ENCODE measurements around the gene GNMT. TPM values are rescaled to one million over a fixed set of nuclear protein-coding genes. Genes with fewer than 3 reads are reported as not detected.
"Not testable (repeated sequence)": the region's sequence is repeated elsewhere in the genome, so short reads cannot be mapped to it uniquely, and the experiment has no call there.

Gene GNMT
- total RNA-seq, 2 experiments from 2014 or later = 1.1 to 1.3 TPM

DNA sequence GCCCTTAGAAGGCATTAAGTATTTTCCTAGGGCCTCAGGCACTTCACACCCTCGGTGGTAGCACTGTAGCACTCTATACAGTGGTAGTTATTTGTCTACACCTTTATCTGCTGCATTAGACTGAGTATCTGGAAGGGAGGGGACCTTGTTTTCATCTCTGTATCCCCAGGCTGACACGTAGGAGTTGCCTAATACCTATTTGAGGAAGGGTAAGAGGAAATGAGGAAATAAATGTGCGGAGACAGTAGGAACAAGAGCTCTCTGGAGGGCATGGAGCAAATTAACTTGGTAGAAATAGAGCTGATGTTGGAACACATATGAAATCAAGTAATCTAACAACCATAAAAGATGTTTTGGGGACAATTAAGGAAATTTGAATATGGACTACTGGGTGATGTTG, 27.3 kb upstream of the GNMT start:
- H3K4me1 Mint-ChIP-seq = peaks cover 42% of the 10 kb centered on the region
- H3K9me3 Mint-ChIP-seq = no peaks in the 10 kb centered on the region
- ChIA-PET POLR2A (no interaction called here), CTCF (interaction anchor here (0.6 kb wide), 1 partner anchor 14 kb away, joined by 3 read pairs; no protein-coding TSS in a partner anchor)
- H3K27ac Mint-ChIP-seq = no peak overlapping the region
- no peak for DNase-seq
- no peak overlapping the region for H3K4me3 Mint-ChIP-seq
- H3K27me3 Mint-ChIP-seq = no peaks in the 10 kb centered on the region
- peaks cover 53% of the 10 kb centered on the region for H3K36me3 Mint-ChIP-seq (ENCODE audit: low read depth)

DNA sequence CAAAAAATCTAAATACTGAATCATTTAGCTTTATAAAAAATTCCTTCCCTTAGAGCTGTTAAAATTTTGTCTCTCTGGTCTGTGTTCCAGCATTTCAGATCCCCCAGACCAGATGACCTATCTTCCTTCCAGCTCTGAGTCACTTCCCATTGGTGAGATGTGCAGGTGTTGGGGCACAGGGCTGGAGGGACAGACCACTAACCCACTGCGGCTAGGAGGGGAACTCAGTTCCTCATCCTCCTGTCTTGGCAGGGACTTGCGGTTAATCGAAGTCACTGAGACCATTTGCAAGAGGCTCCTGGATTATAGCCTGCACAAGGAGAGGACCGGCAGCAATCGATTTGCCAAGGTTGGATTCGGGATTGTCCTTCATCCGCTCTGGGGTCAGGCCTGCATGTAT, 25.2 kb upstream of the GNMT start:
- no peak for DNase-seq
- ChIA-PET CTCF (interaction anchor here (0.9 kb wide), 2 partner anchors 10 to 33 kb away, joined by 3 to 4 read pairs; no protein-coding TSS in a partner anchor), POLR2A (no interaction called here)
- peaks cover 52% of the 10 kb centered on the region for H3K36me3 Mint-ChIP-seq (ENCODE audit: low read depth)
- no peak overlapping the region for H3K4me3 Mint-ChIP-seq
- H3K27me3 Mint-ChIP-seq = no peaks in the 10 kb centered on the region
- no peaks in the 10 kb centered on the region for H3K9me3 Mint-ChIP-seq
- H3K4me1 Mint-ChIP-seq = peaks cover 34% of the 10 kb centered on the region
- no peak overlapping the region for H3K27ac Mint-ChIP-seq

DNA sequence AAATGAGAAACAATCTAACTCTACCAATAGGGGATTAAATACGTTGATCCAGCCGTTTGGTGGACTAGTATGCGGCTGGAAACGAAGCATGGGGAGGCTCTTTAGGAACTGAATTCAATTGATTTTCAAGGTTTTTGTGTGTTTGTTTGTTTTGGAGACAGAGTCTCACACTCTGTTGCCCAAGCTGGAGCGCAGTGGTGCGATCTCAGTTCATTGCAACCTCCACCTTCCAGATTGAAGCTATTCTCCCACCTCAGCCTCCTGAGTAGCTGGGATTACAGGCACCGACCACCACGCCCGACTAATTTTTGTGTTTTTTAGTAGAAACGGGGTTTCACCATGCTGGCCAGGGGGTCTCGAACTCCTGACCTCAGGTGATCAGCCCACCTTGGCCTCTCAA, 24.2 kb upstream of the GNMT start:
- Mint-ChIP-seq H3K27me3 (no peaks in the 10 kb centered on the region), H3K4me1 (peaks cover 25% of the 10 kb centered on the region), H3K27ac (no peak overlapping the region), H3K36me3 (ENCODE audit: low read depth) (peaks cover 54% of the 10 kb centered on the region), H3K9me3 (no peaks in the 10 kb centered on the region), H3K4me3 (no peak overlapping the region)
- no peak for DNase-seq
- POLR2A ChIA-PET = no interaction called here
- CTCF ChIA-PET = no interaction called here

DNA sequence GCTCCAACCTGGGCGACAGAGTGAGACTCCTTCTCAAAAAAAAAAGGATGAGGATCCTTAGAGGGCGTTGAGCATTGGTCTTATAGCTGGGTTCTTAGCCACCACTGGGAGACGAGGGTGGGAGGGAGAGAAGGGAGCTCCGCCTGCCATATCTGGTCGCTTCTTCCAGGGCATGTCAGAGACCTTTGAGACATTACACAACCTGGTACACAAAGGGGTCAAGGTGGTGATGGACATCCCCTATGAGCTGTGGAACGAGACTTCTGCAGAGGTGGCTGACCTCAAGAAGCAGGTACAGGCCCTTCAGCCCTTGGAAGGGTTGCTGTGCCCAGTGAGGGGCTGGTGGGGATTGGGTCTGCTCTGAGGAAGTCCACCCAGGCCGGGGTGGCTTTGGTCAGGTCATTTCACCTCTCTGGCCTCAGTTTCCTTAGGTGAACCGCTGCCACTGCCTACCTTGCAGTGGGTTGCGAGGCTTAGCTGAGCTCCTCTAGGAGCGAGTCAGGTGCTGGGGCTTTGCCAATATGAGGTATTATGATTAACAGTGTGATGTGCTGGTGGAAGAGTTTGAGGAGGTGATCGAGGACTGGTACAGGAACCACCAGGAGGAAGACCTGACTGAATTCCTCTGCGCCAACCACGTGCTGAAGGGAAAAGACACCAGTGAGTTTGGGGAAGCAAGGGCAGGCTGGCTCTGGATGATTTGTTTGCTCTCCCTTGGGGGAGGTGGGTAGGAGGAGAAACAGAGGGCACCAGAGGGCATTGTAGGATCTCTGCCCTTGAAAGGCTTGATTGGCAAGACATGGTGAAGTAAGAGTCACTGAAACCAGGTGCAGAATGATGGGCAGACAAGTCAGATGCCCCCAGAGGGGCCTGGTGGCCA, 22.8 kb upstream of the GNMT start:
- H3K4me3 Mint-ChIP-seq = no peak overlapping the region
- H3K27ac Mint-ChIP-seq = no peak overlapping the region
- no peaks in the 10 kb centered on the region for H3K27me3 Mint-ChIP-seq
- DNase-seq = no peak
- peaks cover 43% of the 10 kb centered on the region for H3K36me3 Mint-ChIP-seq (ENCODE audit: low read depth)
- ChIA-PET CTCF (interaction anchor here (0.6 to 0.7 kb wide), 3 partner anchors 59 to 371 kb away, joined by 3 to 4 read pairs (median 3); partner anchors contain the start of gene CRIP3), POLR2A (interaction anchor here (0.6 kb wide), 1 partner anchor 144 kb away, joined by 3 read pairs; no protein-coding TSS in a partner anchor)
- H3K4me1 Mint-ChIP-seq = peaks cover 13% of the 10 kb centered on the region
- no peaks in the 10 kb centered on the region for H3K9me3 Mint-ChIP-seq

DNA sequence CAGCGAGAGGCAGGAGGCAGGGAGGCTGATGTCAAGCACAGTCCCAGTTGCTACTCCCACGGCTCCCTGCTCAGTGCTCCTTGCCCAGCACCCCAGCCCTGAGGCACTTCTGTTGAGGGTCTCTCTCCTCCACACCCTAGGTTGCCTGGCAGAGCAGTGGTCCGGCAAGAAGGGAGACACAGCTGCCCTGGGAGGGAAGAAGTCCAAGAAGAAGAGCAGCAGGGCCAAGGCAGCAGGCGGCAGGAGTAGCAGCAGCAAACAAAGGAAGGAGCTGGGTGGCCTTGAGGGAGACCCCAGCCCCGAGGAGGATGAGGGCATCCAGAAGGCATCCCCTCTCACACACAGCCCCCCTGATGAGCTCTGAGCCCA, 22.1 kb upstream of the GNMT start:
- Mint-ChIP-seq H3K27me3 (no peaks in the 10 kb centered on the region), H3K9me3 (no peaks in the 10 kb centered on the region), H3K4me3 (no peak overlapping the region), H3K27ac (no peak overlapping the region), H3K4me1 (peaks cover 7% of the 10 kb centered on the region), H3K36me3 (ENCODE audit: low read depth) (peaks cover 41% of the 10 kb centered on the region)
- DNase-seq = no peak
- ChIA-PET CTCF (interaction anchor here (0.7 kb wide), 1 partner anchor 8 kb away, joined by 3 read pairs; no protein-coding TSS in a partner anchor), POLR2A (no interaction called here)

DNA sequence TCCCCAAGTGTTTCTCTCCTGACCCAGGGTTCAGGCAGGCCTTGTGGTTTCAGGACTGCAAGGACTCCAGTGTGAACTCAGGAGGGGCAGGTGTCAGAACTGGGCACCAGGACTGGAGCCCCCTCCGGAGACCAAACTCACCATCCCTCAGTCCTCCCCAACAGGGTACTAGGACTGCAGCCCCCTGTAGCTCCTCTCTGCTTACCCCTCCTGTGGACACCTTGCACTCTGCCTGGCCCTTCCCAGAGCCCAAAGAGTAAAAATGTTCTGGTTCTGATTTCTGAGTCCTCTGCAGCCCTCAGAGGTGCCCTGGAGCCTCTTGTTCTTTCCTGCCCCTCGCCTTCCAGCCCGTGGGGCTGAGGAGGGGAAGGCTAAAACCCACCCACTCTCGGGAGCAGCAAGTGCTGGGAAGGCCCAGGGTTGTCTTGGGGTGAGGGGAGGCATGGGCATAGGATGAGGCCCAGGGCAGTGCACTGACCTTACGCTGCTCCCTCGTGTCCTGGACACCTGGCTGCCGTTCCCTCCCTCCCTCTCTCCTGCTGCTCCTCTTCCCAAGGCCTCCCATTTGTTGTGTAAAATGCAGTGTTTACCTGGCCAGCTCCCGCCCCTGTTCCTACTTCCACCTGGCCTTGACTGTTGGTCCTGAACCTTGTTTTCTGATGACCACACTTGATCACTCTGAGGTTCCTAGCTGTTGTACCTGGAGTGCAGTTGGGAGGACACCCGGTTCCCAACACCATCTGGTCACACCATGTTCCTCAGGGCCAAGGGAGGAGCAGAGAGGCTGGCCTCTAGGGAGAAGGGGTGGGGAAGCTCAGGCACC, 21.4 kb upstream of the GNMT start:
- peak overlapping the region; percentile 13 for H3K27ac Mint-ChIP-seq
- H3K9me3 Mint-ChIP-seq = no peaks in the 10 kb centered on the region
- H3K4me3 Mint-ChIP-seq = no peak overlapping the region
- ChIA-PET POLR2A (no interaction called here), CTCF (interaction anchor here (0.7 to 1.3 kb wide), 2 partner anchors 9 to 21 kb away, joined by 3 to 4 read pairs; no protein-coding TSS in a partner anchor)
- H3K36me3 Mint-ChIP-seq (ENCODE audit: low read depth) = peaks cover 40% of the 10 kb centered on the region
- DNase-seq = no peak
- peaks cover 3% of the 10 kb centered on the region for H3K4me1 Mint-ChIP-seq
- no peaks in the 10 kb centered on the region for H3K27me3 Mint-ChIP-seq

DNA sequence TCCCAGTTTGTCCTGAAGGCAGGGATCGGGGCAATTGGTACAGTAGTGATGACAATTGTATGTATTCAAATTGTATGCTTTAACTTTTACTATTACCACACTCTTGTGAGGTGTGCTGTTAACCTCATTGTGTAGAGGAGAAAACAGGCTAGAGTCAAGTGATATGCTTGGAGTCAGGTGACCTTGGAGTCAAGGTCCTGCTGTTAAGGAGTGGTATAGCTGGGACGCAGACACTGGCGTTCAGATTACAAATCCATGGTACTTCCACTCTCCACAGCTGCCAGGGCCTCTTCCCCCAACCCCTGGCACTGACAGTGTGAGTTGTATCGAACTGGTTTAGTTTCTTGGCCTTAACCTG, 20.8 kb upstream of the GNMT start:
- Mint-ChIP-seq H3K36me3 (ENCODE audit: low read depth) (peaks cover 39% of the 10 kb centered on the region), H3K9me3 (no peaks in the 10 kb centered on the region), H3K4me3 (no peak overlapping the region), H3K4me1 (no peaks in the 10 kb centered on the region), H3K27ac (no peak overlapping the region), H3K27me3 (no peaks in the 10 kb centered on the region)
- DNase-seq = no peak
- CTCF ChIA-PET = interaction anchor here (1.3 kb wide), 1 partner anchor 20 kb away, joined by 4 read pairs; no protein-coding TSS in a partner anchor
- POLR2A ChIA-PET = no interaction called here

DNA sequence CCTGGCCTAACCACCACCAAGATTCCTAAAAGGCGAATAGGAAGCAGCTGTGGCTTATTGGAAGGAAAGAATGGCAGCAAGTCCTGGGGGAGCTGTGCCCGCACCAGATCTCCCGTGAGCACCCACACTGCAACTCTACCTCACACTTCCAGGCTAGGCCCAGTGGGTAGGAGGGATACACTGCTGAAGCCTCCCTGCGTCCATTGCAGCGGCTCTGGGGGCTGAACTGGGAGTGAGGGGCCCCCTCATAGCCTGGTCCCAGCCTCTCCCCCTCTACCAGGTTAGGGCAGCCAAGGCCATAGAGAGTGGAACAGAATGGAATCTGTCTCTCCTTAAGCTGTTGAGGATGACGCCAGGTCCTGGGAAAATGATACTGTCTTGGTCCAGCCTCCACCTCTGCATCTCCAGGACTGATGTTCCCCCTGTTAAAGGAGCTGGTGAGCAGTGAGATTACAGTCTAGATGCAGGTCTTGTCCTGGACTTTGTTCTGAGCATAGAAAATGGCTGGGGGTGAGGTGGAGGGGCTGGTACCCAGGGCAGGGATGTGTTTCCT, 20.0 kb upstream of the GNMT start:
- no peaks in the 10 kb centered on the region for H3K9me3 Mint-ChIP-seq
- H3K27ac Mint-ChIP-seq = no peak overlapping the region
- ChIA-PET POLR2A (no interaction called here), CTCF (interaction anchor here (0.5 to 1.3 kb wide), 4 partner anchors 19 to 57 kb away, joined by 3 to 4 read pairs (median 4); no protein-coding TSS in a partner anchor)
- no peak overlapping the region for H3K4me3 Mint-ChIP-seq
- no peaks in the 10 kb centered on the region for H3K4me1 Mint-ChIP-seq
- peaks cover 37% of the 10 kb centered on the region for H3K36me3 Mint-ChIP-seq (ENCODE audit: low read depth)
- no peak for DNase-seq
- no peaks in the 10 kb centered on the region for H3K27me3 Mint-ChIP-seq

DNA sequence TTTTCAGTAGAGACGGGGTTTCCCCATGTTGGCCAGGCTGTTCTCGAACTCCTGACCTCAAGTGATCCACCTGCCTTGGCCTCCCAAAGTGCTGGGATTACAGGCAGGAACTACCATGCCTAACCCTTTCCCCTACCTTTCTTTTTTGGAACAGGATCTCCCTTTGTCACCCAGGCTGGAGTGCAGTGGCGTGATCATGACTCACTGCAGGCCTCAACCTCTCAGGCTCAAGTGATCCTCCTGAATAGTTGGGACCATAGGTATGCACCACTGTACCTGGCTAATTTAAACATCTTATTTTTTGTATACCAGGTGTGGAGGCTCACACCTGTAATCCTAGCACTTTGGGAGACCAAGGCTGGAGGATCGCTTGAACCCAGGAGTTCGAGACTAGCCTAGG, 19.2 kb upstream of the GNMT start:
- H3K4me1 Mint-ChIP-seq, DNase-seq, H3K27ac Mint-ChIP-seq, H3K9me3 Mint-ChIP-seq, H3K4me3 Mint-ChIP-seq, POLR2A ChIA-PET, H3K27me3 Mint-ChIP-seq: not testable (repeated sequence)
- peaks cover 30% of the 10 kb centered on the region for H3K36me3 Mint-ChIP-seq (ENCODE audit: low read depth)
- CTCF ChIA-PET = interaction anchor here (0.5 kb wide), 1 partner anchor 23 kb away, joined by 3 read pairs; no protein-coding TSS in a partner anchor

DNA sequence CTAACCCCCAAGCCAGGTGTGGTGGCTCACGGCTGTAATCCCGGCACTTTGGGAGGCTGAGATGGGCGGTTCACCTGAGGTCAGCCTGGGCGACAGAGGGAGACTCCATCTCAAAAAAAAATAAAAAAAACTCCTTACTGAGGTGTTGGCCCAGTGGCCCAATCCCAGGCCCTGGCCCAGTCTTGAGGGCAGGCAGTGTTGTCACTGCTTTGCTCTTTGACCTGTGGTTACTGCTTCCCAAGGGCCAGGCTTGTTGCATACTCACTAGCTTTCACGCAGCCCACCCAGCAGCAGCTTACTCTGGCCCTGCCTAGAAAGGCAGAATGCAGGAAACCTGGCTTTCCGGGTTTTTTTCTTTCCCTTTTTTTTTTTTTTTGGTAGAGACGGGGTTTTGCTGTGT, 18.1 kb upstream of the GNMT start:
- ChIA-PET CTCF (no interaction called here), POLR2A (no interaction called here)
- DNase-seq = no peak
- H3K4me3 Mint-ChIP-seq = no peak overlapping the region
- H3K27me3 Mint-ChIP-seq = no peaks in the 10 kb centered on the region
- no peak overlapping the region for H3K27ac Mint-ChIP-seq
- H3K9me3 Mint-ChIP-seq = no peaks in the 10 kb centered on the region
- H3K36me3 Mint-ChIP-seq (ENCODE audit: low read depth) = peaks cover 25% of the 10 kb centered on the region
- H3K4me1 Mint-ChIP-seq = no peaks in the 10 kb centered on the region

DNA sequence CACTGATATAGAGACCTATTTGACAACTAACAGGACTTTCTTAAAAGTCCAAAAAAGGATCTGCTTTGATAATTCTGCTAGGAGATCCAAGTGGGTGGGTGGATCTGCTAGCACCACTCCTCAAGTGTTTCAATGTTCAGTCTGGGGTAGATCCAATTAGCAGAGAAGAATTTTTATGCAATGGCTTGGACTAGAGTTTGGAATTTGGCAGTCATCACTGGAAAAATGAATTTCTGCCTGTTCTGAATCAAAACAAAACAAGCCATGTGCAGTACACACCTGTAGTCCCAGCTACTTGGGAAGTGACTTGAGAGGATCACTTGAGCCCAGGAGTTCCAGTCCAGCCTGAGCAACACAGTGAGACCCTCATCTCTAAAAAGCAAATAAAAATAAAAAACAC, 12.6 kb upstream of the GNMT start:
- DNase-seq = no peak
- CTCF ChIA-PET = no interaction called here
- no peaks in the 10 kb centered on the region for H3K27me3 Mint-ChIP-seq
- no peaks in the 10 kb centered on the region for H3K9me3 Mint-ChIP-seq
- no peak overlapping the region for H3K27ac Mint-ChIP-seq
- no peaks in the 10 kb centered on the region for H3K4me1 Mint-ChIP-seq
- no peak overlapping the region for H3K4me3 Mint-ChIP-seq
- peaks cover 13% of the 10 kb centered on the region for H3K36me3 Mint-ChIP-seq (ENCODE audit: low read depth)
- POLR2A ChIA-PET = no interaction called here

DNA sequence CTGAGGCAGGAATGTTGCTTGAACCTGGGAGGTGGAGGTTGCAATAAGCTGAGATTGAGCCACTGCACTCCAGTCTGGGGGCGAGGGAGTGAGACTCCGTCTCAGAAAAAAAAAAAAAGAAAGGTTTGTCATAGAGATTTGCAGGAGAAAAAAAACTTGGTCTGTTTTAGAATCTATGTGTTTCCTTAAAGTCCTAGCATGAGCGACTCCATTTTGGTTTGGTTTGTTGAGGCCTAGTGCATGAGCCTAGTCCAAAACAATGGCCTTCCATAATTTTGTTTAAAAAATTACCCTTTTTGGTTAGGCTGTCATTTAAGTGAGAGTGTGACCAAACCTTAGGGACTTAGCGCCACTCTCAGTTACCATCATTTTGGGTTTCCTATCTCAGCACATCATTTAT, 8.2 kb upstream of the GNMT start:
- H3K27ac Mint-ChIP-seq = no peak overlapping the region
- ChIA-PET CTCF (interaction anchor here (0.7 to 1.2 kb wide), 3 partner anchors 28 to 279 kb away, joined by 3 to 5 read pairs (median 3); no protein-coding TSS in a partner anchor), POLR2A (no interaction called here)
- no peaks in the 10 kb centered on the region for H3K27me3 Mint-ChIP-seq
- no peaks in the 10 kb centered on the region for H3K9me3 Mint-ChIP-seq
- H3K36me3 Mint-ChIP-seq (ENCODE audit: low read depth) = peaks cover 4% of the 10 kb centered on the region
- no peak overlapping the region for H3K4me3 Mint-ChIP-seq
- no peak for DNase-seq
- H3K4me1 Mint-ChIP-seq = no peaks in the 10 kb centered on the region

DNA sequence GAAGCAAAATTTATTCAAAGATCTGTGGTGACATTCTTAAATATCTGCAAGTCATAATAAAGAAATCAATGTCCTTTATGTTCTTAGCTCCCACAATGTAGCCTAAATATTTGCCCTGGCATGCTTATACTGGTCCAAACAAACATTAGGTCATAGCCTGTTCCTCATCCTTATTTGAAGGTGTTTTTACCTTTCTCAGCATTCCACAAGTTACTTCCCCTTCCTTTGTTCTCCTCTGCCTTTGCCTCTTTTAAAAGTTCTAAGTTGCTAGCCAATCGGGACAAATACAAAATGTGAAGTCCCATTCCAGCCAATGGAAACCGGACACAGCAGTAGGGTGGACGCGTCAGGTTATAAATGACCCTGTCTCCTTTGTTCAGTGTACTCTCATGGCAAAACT, 6.1 kb upstream of the GNMT start:
- H3K27ac Mint-ChIP-seq; H3K4me3 Mint-ChIP-seq; H3K9me3 Mint-ChIP-seq; H3K4me1 Mint-ChIP-seq; CTCF ChIA-PET; H3K36me3 Mint-ChIP-seq (ENCODE audit: low read depth); H3K27me3 Mint-ChIP-seq; DNase-seq; POLR2A ChIA-PET: not testable (repeated sequence)
